Lower lobe of right lung (tissue), 2 donors: ENCODE data around the gene FCHO1. TPM values are rescaled to one million over a fixed set of nuclear protein-coding genes. Genes with fewer than 3 reads are reported as not detected.

Experiments
- ATAC-seq, 2 donors: fragments of 200-7000 bp; cut with Tn5 transposase; one replicate each; pipeline ENCODE4 v1.9.1; 2020 to 2022; ENCODE audit warnings: mild to moderate bottlenecking in 2 of 2, moderate library complexity in 2 of 2
- DNase-seq: peaks from one replicate; pipeline ENCODE4 v3.0.0-alpha.2; 2020
- H3K27ac ChIP-seq: fragments of 200-600 bp; one replicate; pipeline ENCODE4 v1.8.0; 2022
- H3K27me3 ChIP-seq: fragments of 200-600 bp; one replicate; pipeline ENCODE4 v1.8.0; 2022; ENCODE audit warnings: low read depth
- H3K36me3 ChIP-seq: fragments of 200-600 bp; one replicate; pipeline ENCODE4 v1.8.0; 2022; ENCODE audit warnings: mild to moderate bottlenecking
- H3K4me1 ChIP-seq: fragments of 200-600 bp; one replicate; pipeline ENCODE4 v1.8.0; 2022
- H3K4me3 ChIP-seq: fragments of 200-600 bp; one replicate; pipeline ENCODE4 v1.8.0; 2022; ENCODE audit warnings: mild to moderate bottlenecking
- H3K9me3 ChIP-seq: fragments of 200-600 bp; one replicate; pipeline ENCODE4 v1.8.0; 2022
- CTCF ChIP-seq: fragments of 200-600 bp; IDR thresholded peaks from one replicate; pipeline ENCODE4 v1.8.0; 2022; ENCODE audit warnings: antibody characterized with exemption, mild to moderate bottlenecking
- intact Hi-C: fragments of 100-400 bp; cut with DNase I; formaldehyde crosslinking; loops from one replicate; pipeline ENCODE4 v1.11.0; 2022
- total RNA-seq: library from RNA; stranded (reverse); fragmentation: NEBNext Ultra II Directional; extraction: Animal tissue kit (Norgen Biotek cat#: 25700); gene quantifications from one replicate; pipeline ENCODE4 v1.2.1, GENCODE V29; 2021
- donor health status: DM: no; HTN: yes; CAD: no; lungs with severe emphysema.

FCHO1 gene
- total RNA-seq, 1 donor from 2014 or later, result 8.7 TPM

DNA sequence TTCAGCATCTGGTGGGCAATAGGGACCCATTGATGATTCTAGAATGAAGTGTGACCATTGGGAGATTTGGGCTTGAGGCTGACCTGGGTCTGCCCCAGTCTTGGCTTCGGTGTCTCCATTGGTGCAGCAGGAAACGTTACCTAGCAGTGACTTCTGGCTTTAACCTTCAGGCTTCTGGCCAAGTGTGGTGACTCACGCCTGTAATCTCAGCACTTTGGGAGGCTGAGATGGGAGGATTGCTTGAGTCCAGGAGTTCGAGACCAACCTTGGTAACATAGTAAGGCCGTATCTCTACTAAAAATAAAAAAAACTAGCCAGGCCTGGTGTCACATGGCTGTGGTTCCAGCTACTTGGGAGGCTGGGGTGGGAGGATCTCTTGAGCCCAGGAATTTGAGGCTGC lies 7.2 kb downstream of the FCHO1 start:
- no peak for ATAC-seq
- H3K9me3 ChIP-seq, result no peaks in the 10 kb centered on the region

DNA sequence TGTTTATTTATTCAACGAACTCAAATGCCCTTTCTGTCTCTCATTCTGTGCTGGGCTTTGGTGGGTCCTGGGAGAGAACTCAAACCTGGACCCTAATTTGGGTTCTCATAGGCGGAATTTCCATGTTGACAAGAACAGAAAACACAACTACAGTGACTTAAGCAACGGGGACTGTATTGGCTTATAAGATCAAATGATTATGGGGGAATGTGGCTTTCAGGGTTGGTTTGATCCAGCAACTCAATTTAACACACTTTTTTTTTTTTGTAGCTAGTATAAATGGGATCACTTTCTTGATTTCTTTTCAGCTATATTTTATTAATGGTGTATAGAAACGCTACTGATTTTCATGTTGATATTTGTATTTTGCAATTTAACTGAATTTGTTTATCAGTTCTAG lies 9.9 kb downstream of the FCHO1 start:
- Histone ChIP-seq H3K36me3 (no peaks in the 10 kb centered on the region), H3K27ac (no peak overlapping the region), H3K4me1 (peaks cover 7% of the 10 kb centered on the region), H3K9me3 (no peaks in the 10 kb centered on the region), H3K4me3 (no peak overlapping the region), H3K27me3 (no peaks in the 10 kb centered on the region)
- intact Hi-C loops, result loop anchor here (10.0 kb wide), 1 partner anchor 56 kb away; no protein-coding TSS in a partner anchor
- no peak for TF ChIP-seq CTCF
- ATAC-seq (no peak), DNase-seq (no peak)

More for the DNA sequence above, 7.2 kb downstream of the FCHO1 start:
- Histone ChIP-seq H3K4me3 (no peak overlapping the region), H3K27ac (no peak overlapping the region), H3K27me3 (no peaks in the 10 kb centered on the region), H3K4me1 (no peaks in the 10 kb centered on the region), H3K36me3 (no peaks in the 10 kb centered on the region)
- DNase-seq, result no peak
- no peak for TF ChIP-seq CTCF
- intact Hi-C loops, result no loop called here

DNA sequence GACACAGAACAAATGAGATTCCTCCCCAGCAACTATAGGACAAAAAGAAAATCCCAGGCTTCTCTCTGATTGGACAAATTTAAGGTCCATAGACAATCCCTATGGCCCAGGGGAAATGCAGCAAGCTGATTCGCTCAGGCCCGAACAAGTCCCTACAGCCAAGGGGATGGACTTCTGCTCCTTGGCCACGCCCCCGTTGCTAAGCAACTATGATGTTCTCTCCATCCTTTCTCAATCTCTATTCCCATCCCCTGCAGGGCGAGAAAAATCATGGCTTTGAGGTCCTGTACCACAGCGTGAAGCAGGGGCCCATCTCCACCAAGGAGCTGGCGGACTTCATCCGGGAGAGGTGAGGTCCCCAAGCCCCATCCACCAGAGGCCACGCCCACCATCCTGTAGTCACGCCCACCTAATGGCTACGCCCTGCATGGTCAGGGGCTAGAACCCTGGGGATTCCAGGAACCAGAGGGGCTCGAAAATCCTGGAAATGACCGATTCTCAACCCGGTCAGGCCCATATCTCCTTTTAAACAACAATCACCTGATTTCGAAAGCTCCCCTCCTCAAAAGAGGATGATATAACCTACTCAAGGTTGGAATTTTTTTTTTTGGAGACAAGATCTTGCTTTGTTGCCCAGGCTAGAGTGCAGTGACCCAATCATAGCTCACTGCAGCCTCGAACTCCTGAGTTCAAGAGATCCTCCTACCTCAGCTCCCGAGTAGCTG lies 11.4 kb downstream of the FCHO1 start:
- Histone ChIP-seq H3K4me1 (peaks cover 14% of the 10 kb centered on the region), H3K4me3 (no peak overlapping the region), H3K9me3 (no peaks in the 10 kb centered on the region), H3K36me3 (no peaks in the 10 kb centered on the region), H3K27me3 (no peaks in the 10 kb centered on the region), H3K27ac (no peak overlapping the region)
- TF ChIP-seq CTCF, result no peak
- no peak for ATAC-seq
- intact Hi-C loops, result loop anchor here (10.0 kb wide), 1 partner anchor 58 kb away; no protein-coding TSS in a partner anchor
- no peak for DNase-seq

GRCh38 chr19:17764348-17764747 lies 13.1 kb downstream of the FCHO1 start:
- no peak for TF ChIP-seq CTCF
- no peak overlapping the region for H3K27ac ChIP-seq
- no peaks in the 10 kb centered on the region for H3K36me3 ChIP-seq
- intact Hi-C loops, result loop anchor here (10.0 kb wide), 1 partner anchor 60 kb away; no protein-coding TSS in a partner anchor
- no peak for ATAC-seq
- no peaks in the 10 kb centered on the region for H3K27me3 ChIP-seq
- DNase-seq, result no peak
- no peak overlapping the region for H3K4me3 ChIP-seq
- peaks cover 14% of the 10 kb centered on the region for H3K4me1 ChIP-seq
- no peaks in the 10 kb centered on the region for H3K9me3 ChIP-seq

DNA sequence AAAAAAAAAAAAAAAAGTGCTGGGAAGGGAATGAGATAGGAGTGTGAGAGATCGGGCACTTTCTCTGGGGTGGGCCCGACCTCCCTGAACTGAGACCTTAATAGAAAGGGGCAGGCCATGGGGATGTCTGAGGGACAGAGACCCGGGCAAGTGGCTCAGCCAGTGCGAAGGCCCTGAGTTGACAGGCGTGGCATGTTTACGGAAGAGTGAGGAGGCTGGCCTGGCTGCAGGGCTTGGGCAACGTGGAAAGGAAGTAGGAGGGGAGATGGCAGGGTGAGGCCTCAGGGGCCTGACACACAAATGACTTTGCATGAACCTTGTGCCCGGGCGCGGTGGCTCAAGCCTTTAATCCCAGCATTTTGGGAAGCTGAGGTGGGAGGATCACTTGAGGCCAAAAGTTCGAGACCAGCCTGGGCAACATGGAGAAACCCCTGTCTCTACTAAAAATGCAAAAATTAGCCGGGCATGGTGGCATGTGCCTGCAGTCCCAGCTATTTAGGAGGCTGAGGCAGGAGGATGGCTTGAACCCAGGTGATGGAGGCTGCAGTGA lies 13.9 kb downstream of the FCHO1 start:
- intact Hi-C loops, result loop anchor here (10.0 kb wide), 1 partner anchor 60 kb away; no protein-coding TSS in a partner anchor
- ATAC-seq (peak; percentile 84 to 89), DNase-seq (peak; percentile 89)
- Histone ChIP-seq H3K36me3 (no peaks in the 10 kb centered on the region), H3K4me3 (no peak overlapping the region), H3K27me3 (no peaks in the 10 kb centered on the region), H3K27ac (peak overlapping the region; percentile 41), H3K4me1 (peaks cover 14% of the 10 kb centered on the region), H3K9me3 (no peaks in the 10 kb centered on the region)
- TF ChIP-seq CTCF, result no peak
